PC-3 (cell line): Measurements from ENCODE around the gene TM4SF4. TPM values are rescaled to one million over a fixed set of nuclear protein-coding genes. Genes with fewer than 3 reads are reported as not detected.

Experiments
- ATAC-seq: fragments of 200-7000 bp; cut with Tn5 transposase; 2 replicates; pipeline ENCODE4 v1.9.1; 2020; ENCODE audit warnings: mild to moderate bottlenecking, moderate library complexity
- BruUV-seq: library from RNA; stranded (reverse); fragments of 400-500 nt; replicated peaks from 2 replicates; lab custom pipeline; 2021; lab: Mats Ljungman, UMichigan
- CTCF ChIA-PET: fragments of 300-600 bp; sonication (Branson Sonifier 250); formaldehyde crosslinking; loops from one replicate; lab custom pipeline; 2022; ENCODE audit warnings: antibody characterized with exemption; lab: Charles Lee
- POLR2A ChIA-PET: fragments of 300-600 bp; sonication (Branson Sonifier 250); formaldehyde crosslinking; loops from one replicate; lab custom pipeline; 2022; ENCODE audit warnings: antibody characterized with exemption; ENCODE audit not compliant: unreplicated experiment; lab: Charles Lee
- DNase-seq: peaks from one replicate; pipeline ENCODE4 v3.0.0-alpha.2; 2015
- H2AFZ ChIP-seq: fragments of 300-600 bp; sonication (generic); 2 replicates; pipeline ENCODE4 v1.6.0; 2016; ENCODE audit warnings: antibody characterized with exemption, low read length
- H3F3A ChIP-seq: fragments of 300-600 bp; sonication (generic); one replicate; pipeline ENCODE4 v1.6.0; 2017; ENCODE audit warnings: antibody characterized with exemption, low read length, control low read depth, mild to moderate bottlenecking; ENCODE audit not compliant: unreplicated experiment
- H3K27ac ChIP-seq: fragments of 300-600 bp; sonication (generic); 2 replicates; pipeline ENCODE4 v1.5.1; 2016; ENCODE audit warnings: mild to moderate bottlenecking, low read length
- H3K27me3 ChIP-seq: fragments of 300-600 bp; sonication (generic); 2 replicates; pipeline ENCODE4 v1.6.1; 2016; ENCODE audit warnings: low read length, mixed read lengths
- H3K36me3 ChIP-seq: fragments of 300-600 bp; sonication (generic); 2 replicates; pipeline ENCODE4 v1.6.1; 2016; ENCODE audit warnings: low read depth, mixed run types, low read length, mixed read lengths
- H3K4me1 ChIP-seq: fragments of 300-600 bp; sonication (generic); 2 replicates; pipeline ENCODE4 v1.5.1; 2016; ENCODE audit warnings: low read length; ENCODE audit not compliant: insufficient read depth
- H3K4me2 ChIP-seq: fragments of 300-600 bp; sonication (generic); 2 replicates; pipeline ENCODE4 v1.6.0; 2016; ENCODE audit warnings: low read length
- H3K4me3 ChIP-seq: fragments of 300-600 bp; sonication (generic); 2 replicates; pipeline ENCODE4 v1.5.1; 2016; ENCODE audit warnings: mild to moderate bottlenecking, low read length, mixed read lengths
- H3K79me2 ChIP-seq: fragments of 300-600 bp; sonication (generic); 2 replicates; pipeline ENCODE4 v1.6.1; 2017; ENCODE audit warnings: low read length, mixed read lengths
- H3K9ac ChIP-seq: fragments of 300-600 bp; sonication (generic); 2 replicates; pipeline ENCODE4 v1.6.0; 2016; ENCODE audit warnings: mild to moderate bottlenecking, low read length
- H3K9me2 ChIP-seq: fragments of 300-600 bp; sonication (generic); replicated peaks from 2 replicates; pipeline ENCODE4 v1.6.1; 2016; ENCODE audit warnings: mixed run types, low read length, mixed read lengths
- H3K9me3 ChIP-seq: fragments of 300-600 bp; sonication (generic); 2 replicates; pipeline ENCODE4 v1.6.1; 2016; ENCODE audit warnings: low read length, mixed read lengths
- H4K20me1 ChIP-seq: fragments of 300-600 bp; sonication (generic); 2 replicates; pipeline ENCODE4 v1.6.1; 2016; ENCODE audit warnings: low read length, mixed read lengths
- EZH2 ChIP-seq: fragments of 300-600 bp; sonication (generic); IDR thresholded peaks from one replicate; pipeline ENCODE4 v1.6.1; 2017; ENCODE audit warnings: antibody characterized with exemption, mild to moderate bottlenecking, low read length; ENCODE audit not compliant: unreplicated experiment
- EZH2phosphoT487 ChIP-seq: fragments of 300-600 bp; sonication (generic); IDR thresholded peaks from 2 replicates; pipeline ENCODE4 v1.6.1; 2018; ENCODE audit warnings: mild to moderate bottlenecking, antibody characterized with exemption, low read length, borderline replicate concordance
- intact Hi-C: fragments of 100-400 bp; cut with micrococcal nuclease; formaldehyde crosslinking; loops from 2 replicates; pipeline ENCODE4 v1.9.0; 2023
- total RNA-seq: library from RNA; depleted of rRNA; stranded (reverse); fragments of >200 nt; gene quantifications from 2 replicates; pipeline ENCODE4 v1.2.3, GENCODE V29; 2014
- TF ChIP-seq, protein P1 (sequence below): fragments of 300-600 bp; sonication (generic); conservative IDR thresholded peaks from 2 replicates; pipeline ENCODE4 v1.5.1; 2017; ENCODE audit warnings: antibody characterized with exemption, low read depth, mild to moderate bottlenecking, low read length

TM4SF4 gene
- total RNA-seq, 1 experiment from 2014 or later = 0.40 TPM

DNA sequence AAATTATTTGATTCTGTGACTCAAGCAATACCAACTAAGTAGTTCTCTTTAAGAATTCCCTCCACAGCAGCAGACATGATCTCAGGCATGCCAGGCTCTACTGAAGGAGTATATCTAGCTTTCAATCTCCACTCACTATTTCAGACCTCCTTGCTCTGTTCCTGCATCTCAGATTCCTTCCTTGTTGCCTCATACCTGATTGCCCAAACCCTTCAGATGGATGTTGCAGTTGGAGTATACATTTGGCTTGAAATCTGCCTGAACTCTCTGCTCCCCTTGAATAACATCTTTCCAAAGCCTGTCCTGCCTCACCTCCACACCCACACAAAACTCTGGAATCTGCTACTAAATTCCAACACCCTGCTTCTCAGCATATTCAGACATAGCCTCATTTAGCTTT lies 19.8 kb upstream of the TM4SF4 start:
- no peak overlapping the region for H3K9ac ChIP-seq
- no peaks in the 10 kb centered on the region for H3K27me3 ChIP-seq
- no peak overlapping the region for H3K4me3 ChIP-seq
- H3K79me2 ChIP-seq = no peaks in the 10 kb centered on the region
- H3K9me2 ChIP-seq = no peaks in the 10 kb centered on the region
- no peaks in the 10 kb centered on the region for H3F3A ChIP-seq
- H3K36me3 ChIP-seq = no peaks in the 10 kb centered on the region
- no peaks in the 10 kb centered on the region for H4K20me1 ChIP-seq
- no peak overlapping the region for H2AFZ ChIP-seq
- no peak for ATAC-seq
- no peak overlapping the region for H3K4me2 ChIP-seq
- CTCF ChIA-PET = no interaction called here
- H3K4me1 ChIP-seq = no peaks in the 10 kb centered on the region
- no peak for DNase-seq
- POLR2A ChIA-PET = no interaction called here
- H3K9me3 ChIP-seq = no peaks in the 10 kb centered on the region; the same call in 1 of the 2 replicates
- no peak overlapping the region for H3K27ac ChIP-seq
- TF ChIP-seq EZH2 = no peak
- no peak for TF ChIP-seq EZH2phosphoT487
- TF ChIP-seq, protein P1, sequence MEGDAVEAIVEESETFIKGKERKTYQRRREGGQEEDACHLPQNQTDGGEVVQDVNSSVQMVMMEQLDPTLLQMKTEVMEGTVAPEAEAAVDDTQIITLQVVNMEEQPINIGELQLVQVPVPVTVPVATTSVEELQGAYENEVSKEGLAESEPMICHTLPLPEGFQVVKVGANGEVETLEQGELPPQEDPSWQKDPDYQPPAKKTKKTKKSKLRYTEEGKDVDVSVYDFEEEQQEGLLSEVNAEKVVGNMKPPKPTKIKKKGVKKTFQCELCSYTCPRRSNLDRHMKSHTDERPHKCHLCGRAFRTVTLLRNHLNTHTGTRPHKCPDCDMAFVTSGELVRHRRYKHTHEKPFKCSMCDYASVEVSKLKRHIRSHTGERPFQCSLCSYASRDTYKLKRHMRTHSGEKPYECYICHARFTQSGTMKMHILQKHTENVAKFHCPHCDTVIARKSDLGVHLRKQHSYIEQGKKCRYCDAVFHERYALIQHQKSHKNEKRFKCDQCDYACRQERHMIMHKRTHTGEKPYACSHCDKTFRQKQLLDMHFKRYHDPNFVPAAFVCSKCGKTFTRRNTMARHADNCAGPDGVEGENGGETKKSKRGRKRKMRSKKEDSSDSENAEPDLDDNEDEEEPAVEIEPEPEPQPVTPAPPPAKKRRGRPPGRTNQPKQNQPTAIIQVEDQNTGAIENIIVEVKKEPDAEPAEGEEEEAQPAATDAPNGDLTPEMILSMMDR = no peak
- intact Hi-C loops = no loop called here
- no TSS peak for BruUV-seq

DNA sequence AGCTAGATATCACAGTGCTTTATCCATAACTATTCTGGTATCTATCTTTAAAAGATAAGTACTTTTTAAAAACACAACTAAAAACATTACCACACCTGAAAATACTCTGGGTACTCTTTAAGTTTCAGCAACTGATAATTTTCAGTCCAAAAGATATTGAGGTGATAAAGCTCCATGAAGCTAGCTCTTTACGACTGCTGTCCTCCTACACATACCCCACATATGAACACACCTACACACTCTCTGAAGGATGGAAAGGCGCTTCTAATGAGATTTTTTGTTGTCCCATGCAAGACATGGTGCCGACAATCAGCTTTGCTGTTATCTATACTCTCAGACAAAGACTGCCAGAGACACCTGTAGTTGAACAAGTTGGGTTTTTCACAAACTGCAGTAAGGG lies 19.1 kb upstream of the TM4SF4 start:
- CTCF ChIA-PET = no interaction called here
- no TSS peak for BruUV-seq
- Histone ChIP-seq H3K4me1 (no peaks in the 10 kb centered on the region), H3K9me2 (no peaks in the 10 kb centered on the region), H3K4me3 (no peak overlapping the region), H3K27ac (no peak overlapping the region), H4K20me1 (no peaks in the 10 kb centered on the region), H3K36me3 (no peaks in the 10 kb centered on the region), H3K27me3 (no peaks in the 10 kb centered on the region), H3K9ac (no peak overlapping the region), H3F3A (no peaks in the 10 kb centered on the region), H2AFZ (no peak overlapping the region), H3K9me3 (no peaks in the 10 kb centered on the region; the same call in 1 of the 2 replicates), H3K79me2 (no peaks in the 10 kb centered on the region), H3K4me2 (no peak overlapping the region)
- POLR2A ChIA-PET = no interaction called here
- intact Hi-C loops = no loop called here
- ATAC-seq (no peak), DNase-seq (no peak)
- TF ChIP-seq, protein P1 = no peak
- TF ChIP-seq EZH2phosphoT487 = no peak
- TF ChIP-seq EZH2 = no peak

DNA sequence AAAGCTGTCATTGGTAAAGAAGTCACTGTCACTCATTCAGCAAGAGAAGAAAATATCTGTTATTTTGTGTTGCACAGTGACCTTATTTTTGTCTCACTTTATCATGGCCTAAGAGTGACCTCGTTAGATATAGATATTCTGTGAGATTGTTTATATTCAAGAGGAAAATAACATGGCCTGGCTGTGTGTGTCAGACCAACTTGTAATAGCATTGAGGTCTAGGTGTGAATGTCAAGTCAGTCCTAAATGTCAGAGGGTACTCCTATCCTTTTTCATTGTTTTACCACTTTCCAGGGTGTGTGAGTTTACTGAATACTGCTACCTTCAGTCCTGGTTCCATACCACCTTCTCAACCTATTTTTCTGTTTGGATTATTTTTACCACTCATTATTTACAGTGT lies 18.5 kb upstream of the TM4SF4 start:
- Histone ChIP-seq H3K27me3 (no peaks in the 10 kb centered on the region), H4K20me1 (no peaks in the 10 kb centered on the region), H3F3A (no peaks in the 10 kb centered on the region), H3K9me2 (no peaks in the 10 kb centered on the region), H2AFZ (no peak overlapping the region), H3K4me3 (no peak overlapping the region), H3K27ac (no peak overlapping the region), H3K79me2 (no peaks in the 10 kb centered on the region), H3K9me3 (no peaks in the 10 kb centered on the region; the same call in 1 of the 2 replicates), H3K9ac (no peak overlapping the region), H3K36me3 (no peaks in the 10 kb centered on the region), H3K4me2 (no peak overlapping the region), H3K4me1 (no peaks in the 10 kb centered on the region)
- POLR2A ChIA-PET = no interaction called here
- intact Hi-C loops = no loop called here
- no TSS peak for BruUV-seq
- DNase-seq = no peak
- TF ChIP-seq EZH2 (no peak), EZH2phosphoT487 (no peak)
- TF ChIP-seq, protein P1 = no peak
- ATAC-seq = no peak
- CTCF ChIA-PET = no interaction called here
